ENCODE measurements around the gene ACTR3C. TPM values are rescaled to one million over a fixed set of nuclear protein-coding genes. Genes with fewer than 3 reads are reported as not detected.

The ACTR3C gene
- polyA plus RNA-seq, 3 donors, result 0.55 to 1.9 (median 1.7) TPM

DNA sequence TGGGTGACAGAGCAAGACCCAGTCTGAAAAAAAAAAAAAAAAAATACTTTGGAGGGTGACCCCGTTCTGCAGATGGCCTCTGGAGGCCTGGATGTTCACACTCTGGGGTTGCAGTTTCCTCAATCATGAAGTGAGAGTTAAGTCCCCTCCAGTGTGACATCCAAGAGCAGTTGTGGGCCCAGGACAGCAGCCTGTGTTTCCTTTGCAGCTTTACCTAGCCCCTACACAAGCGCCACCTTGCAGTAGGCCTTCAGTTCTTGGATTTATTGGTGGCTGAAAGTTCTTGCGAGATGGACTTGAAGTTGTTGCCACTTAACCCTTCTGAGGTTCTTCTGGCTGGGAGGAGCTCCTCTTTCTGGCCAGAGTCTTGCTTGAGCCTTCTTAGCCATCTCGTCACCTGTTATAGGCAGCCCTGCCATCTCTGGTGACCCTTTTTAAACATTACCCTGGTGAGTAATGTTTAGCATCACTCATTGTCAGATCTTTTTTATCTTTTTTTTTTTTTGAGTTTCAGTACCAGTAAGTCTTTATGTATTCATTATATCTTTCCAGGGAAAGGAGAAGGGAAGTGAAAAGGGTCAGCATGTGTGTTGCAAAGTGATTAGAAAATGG, 3.4 kb upstream of the ACTR3C start:
- intact Hi-C loops (cut with micrococcal nuclease), result no loop called here
- TF ChIP-seq, protein P1, sequence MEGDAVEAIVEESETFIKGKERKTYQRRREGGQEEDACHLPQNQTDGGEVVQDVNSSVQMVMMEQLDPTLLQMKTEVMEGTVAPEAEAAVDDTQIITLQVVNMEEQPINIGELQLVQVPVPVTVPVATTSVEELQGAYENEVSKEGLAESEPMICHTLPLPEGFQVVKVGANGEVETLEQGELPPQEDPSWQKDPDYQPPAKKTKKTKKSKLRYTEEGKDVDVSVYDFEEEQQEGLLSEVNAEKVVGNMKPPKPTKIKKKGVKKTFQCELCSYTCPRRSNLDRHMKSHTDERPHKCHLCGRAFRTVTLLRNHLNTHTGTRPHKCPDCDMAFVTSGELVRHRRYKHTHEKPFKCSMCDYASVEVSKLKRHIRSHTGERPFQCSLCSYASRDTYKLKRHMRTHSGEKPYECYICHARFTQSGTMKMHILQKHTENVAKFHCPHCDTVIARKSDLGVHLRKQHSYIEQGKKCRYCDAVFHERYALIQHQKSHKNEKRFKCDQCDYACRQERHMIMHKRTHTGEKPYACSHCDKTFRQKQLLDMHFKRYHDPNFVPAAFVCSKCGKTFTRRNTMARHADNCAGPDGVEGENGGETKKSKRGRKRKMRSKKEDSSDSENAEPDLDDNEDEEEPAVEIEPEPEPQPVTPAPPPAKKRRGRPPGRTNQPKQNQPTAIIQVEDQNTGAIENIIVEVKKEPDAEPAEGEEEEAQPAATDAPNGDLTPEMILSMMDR (IDR thresholded peaks at IDR 0.05), result no peak
- Mint-ChIP-seq H3K9me3 (no peaks in the 10 kb centered on the region), H3K27ac (no peak overlapping the region), H3K4me1 (peaks cover 40% of the 10 kb centered on the region), H3K27me3 (ENCODE audit: low read depth in 3 of 3) (peaks cover 0 to 2% (median 0%) of the 10 kb centered on the region in 3 donors), H3K36me3 (peaks cover 41 to 53% of the 10 kb centered on the region in 2 donors), H3K4me3 (no peak overlapping the region)
- H3K4me1 ChIP-seq (ENCODE audit: control insufficient read depth in 1 of 2, insufficient read depth in 2 of 2, low read length in 2 of 2), result peaks cover 33 to 37% of the 10 kb centered on the region in 2 donors
- H2AFZ ChIP-seq (ENCODE audit: insufficient read depth, low read depth, low read length, poor library complexity, severe bottlenecking), result no peak overlapping the region
- no peak overlapping the region for H3K4me2 ChIP-seq (replicated peaks; ENCODE audit: extremely low read depth, low read length, poor library complexity, severe bottlenecking)
- H3K36me3 ChIP-seq (replicated peaks in 1 of 2; ENCODE audit: control insufficient read depth in 1 of 2, insufficient read depth in 2 of 2, low read length in 2 of 2), result peaks cover 21 to 43% of the 10 kb centered on the region in 2 donors
- H3K9ac ChIP-seq (ENCODE audit: insufficient read depth, low read length, poor library complexity, severe bottlenecking), result no peak overlapping the region
- H4K20me1 ChIP-seq (ENCODE audit: insufficient read depth, low read length), result no peaks in the 10 kb centered on the region
- peak overlapping the region in 1 of 2 donors; percentile 8 for H3K27ac ChIP-seq (ENCODE audit: low read depth in 1 of 2, low read length in 2 of 2)
- no peaks in the 10 kb centered on the region for H3K9me3 ChIP-seq (replicated peaks in 1 of 2; ENCODE audit: control insufficient read depth in 1 of 2, insufficient read depth in 1 of 2, low read length in 2 of 2)
- H3K4me3 ChIP-seq (replicated peaks in 1 of 3; ENCODE audit: low read depth in 2 of 3, low read length in 3 of 3), result no peak overlapping the region
- H3K79me2 ChIP-seq (ENCODE audit: insufficient read depth, low read length), result peaks cover 12% of the 10 kb centered on the region
- H3K27me3 ChIP-seq (ENCODE audit: control insufficient read depth in 2 of 2, insufficient read depth in 2 of 2, low read length in 2 of 2), result no peaks in the 10 kb centered on the region
- WGBS (ENCODE audit: insufficient coverage), result 90% methylated on average over 2 of the region's 4 CpGs
- DNase-seq, result no peak

DNA sequence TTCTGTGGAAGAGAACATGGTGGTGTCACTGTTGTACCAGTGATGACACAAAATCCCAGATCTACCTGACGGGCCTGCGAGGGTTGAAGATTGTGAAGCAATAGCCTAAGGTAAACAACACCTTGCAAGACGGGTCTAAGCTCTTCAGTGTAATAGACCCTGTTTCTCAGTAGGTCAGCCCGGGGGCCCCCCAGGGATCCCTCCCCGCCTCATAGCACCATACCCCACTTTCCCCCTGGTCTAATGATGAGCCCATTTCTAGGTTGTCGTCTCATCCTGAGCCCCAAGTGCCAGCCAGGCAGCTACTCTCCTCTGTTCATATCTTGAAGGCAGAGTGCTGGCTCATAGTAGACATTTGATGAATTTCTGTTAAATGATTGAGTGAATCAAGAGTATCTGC, 2.6 kb upstream of the ACTR3C start:
- H3K9me3 Mint-ChIP-seq, result no peaks in the 10 kb centered on the region
- TF ChIP-seq, protein P1 (IDR thresholded peaks at IDR 0.05), result no peak
- peak overlapping the region; percentile 3 to 87 for H3K27ac ChIP-seq (ENCODE audit: low read depth in 1 of 2, low read length in 2 of 2)
- no peak overlapping the region for H3K9ac ChIP-seq (ENCODE audit: insufficient read depth, low read length, poor library complexity, severe bottlenecking)
- no peaks in the 10 kb centered on the region for H3K27me3 ChIP-seq (ENCODE audit: control insufficient read depth in 2 of 2, insufficient read depth in 2 of 2, low read length in 2 of 2)
- H3K4me3 Mint-ChIP-seq, result no peak overlapping the region
- peaks cover 33 to 37% of the 10 kb centered on the region in 2 donors for H3K4me1 ChIP-seq (ENCODE audit: control insufficient read depth in 1 of 2, insufficient read depth in 2 of 2, low read length in 2 of 2)
- no peak overlapping the region for H3K4me3 ChIP-seq (replicated peaks in 1 of 3; ENCODE audit: low read depth in 2 of 3, low read length in 3 of 3)
- H3K4me2 ChIP-seq (replicated peaks; ENCODE audit: extremely low read depth, low read length, poor library complexity, severe bottlenecking), result no peak overlapping the region
- H3K36me3 Mint-ChIP-seq, result peaks cover 34 to 47% of the 10 kb centered on the region in 2 donors
- WGBS (ENCODE audit: insufficient coverage), result 100% methylated on average over 2 of the region's 6 CpGs
- H2AFZ ChIP-seq (ENCODE audit: insufficient read depth, low read depth, low read length, poor library complexity, severe bottlenecking), result no peak overlapping the region
- H3K9me3 ChIP-seq (replicated peaks in 1 of 2; ENCODE audit: control insufficient read depth in 1 of 2, insufficient read depth in 1 of 2, low read length in 2 of 2), result no peaks in the 10 kb centered on the region
- peaks cover 21 to 37% of the 10 kb centered on the region in 2 donors for H3K36me3 ChIP-seq (replicated peaks in 1 of 2; ENCODE audit: control insufficient read depth in 1 of 2, insufficient read depth in 2 of 2, low read length in 2 of 2)
- H3K27ac Mint-ChIP-seq, result peak overlapping the region in 4 of 7 donors; percentile 35 to 95 (median 64)
- intact Hi-C loops (cut with micrococcal nuclease), result no loop called here
- peaks cover 43% of the 10 kb centered on the region for H3K4me1 Mint-ChIP-seq
- H3K27me3 Mint-ChIP-seq (ENCODE audit: low read depth in 3 of 3), result peaks cover 0 to 2% (median 0%) of the 10 kb centered on the region in 3 donors
- DNase-seq, result no peak
- H4K20me1 ChIP-seq (ENCODE audit: insufficient read depth, low read length), result no peaks in the 10 kb centered on the region
- H3K79me2 ChIP-seq (ENCODE audit: insufficient read depth, low read length), result peaks cover 12% of the 10 kb centered on the region

All from CD14-positive monocyte (primary cell).